Activated naive CD4-positive, alpha-beta T cell treated with anti-CD3 and anti-CD28 coated beads, Interleukin-2, amount 10 ng/mL, durations not matched to agents 5 hours and 36 hours (primary cell): ENCODE measurements around the gene MEIKIN. TPM values are rescaled to one million over a fixed set of nuclear protein-coding genes. Genes with fewer than 3 reads are reported as not detected.

Experiments used
- total RNA-seq, 2 experiments: library from RNA; stranded (reverse); gene quantifications; one replicate each; pipeline ENCODE4 v1.2.3, GENCODE V29; 2021

The MEIKIN gene, protein sequence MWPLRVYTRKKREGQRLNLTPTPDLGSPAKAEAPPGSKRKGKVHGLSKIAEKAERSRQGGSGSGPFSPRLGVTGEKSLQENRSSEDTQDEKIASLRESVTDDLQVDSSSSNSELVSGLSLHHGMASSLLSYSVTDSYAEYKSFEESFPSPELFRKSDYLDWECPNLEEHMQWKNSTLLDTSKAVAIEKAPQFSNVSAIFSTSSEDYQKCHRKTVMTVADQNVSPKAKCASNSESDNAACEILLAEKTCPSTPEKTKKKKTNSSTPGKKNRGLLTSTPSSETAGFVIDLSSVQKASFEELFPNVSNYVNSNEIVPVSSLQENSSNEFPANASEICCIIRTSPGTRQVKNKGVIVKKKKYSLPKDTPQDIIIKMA
- total RNA-seq = 1 to 10 TPM; 1.2 to 1.5 TPM

DNA sequence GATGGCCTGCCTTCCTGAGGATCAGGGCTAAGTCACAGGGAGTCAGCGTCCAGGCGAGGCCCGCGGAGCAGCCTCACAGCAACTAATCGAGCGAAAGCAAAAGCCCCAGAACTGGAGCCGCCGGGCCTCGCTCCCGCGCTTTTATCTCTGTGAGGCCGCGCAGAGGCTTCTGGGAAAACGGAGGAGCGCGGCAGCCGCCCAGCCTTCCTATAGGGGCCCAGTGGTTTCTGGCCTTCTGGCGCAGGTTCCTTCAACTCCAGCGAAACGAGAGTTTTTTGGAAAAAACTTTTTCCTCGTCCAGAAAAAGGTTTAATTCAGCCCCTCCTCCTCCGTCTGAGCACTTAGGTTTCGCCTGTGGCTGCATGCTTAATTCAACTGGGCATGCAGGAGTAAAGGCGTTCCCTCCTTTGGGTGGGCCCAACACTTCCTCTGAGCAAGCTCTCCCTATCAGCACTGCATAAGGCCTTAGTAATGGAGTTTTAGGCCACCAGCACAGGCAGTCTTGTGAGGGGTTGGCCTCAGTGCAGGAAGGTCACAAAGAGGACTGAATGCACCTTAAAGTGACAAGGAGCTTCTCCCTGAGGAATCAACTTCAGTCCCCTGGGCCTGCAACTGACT is at the start of gene MEIKIN:
MEIKIN (minus strand) TSS at position 113 of the 618 bp plus-strand sequence. CDS start 158 bp downstream, outside the sequence.

GRCh38 chr5:131796793-131797693 is 148.4 kb downstream of the MEIKIN start, which contains the start of gene FNIP1:
Gene FNIP1 (minus strand): TSS chr5:131797017. CDS start chr5:131796921, 96 bp downstream.

Other genes with a start within 250 kb of the MEIKIN start
- 10 to 100 TPM; 28.3 to 28.6 TPM for gene FNIP1, start 148.6 kb downstream of the MEIKIN start, total RNA-seq
- 10 to 100 TPM; 30.8 TPM for gene ACSL6, start 66.0 kb upstream of the MEIKIN start, total RNA-seq
- gene IL3, start 115.0 kb upstream of the MEIKIN start, total RNA-seq = not detected
- gene CSF2, start 128.1 kb upstream of the MEIKIN start, total RNA-seq = 1 to 10 TPM; 2.9 to 4.3 TPM